ENCODE measurements around the gene PSMB2. TPM values are rescaled to one million over a fixed set of nuclear protein-coding genes. Genes with fewer than 3 reads are reported as not detected.

PSMB2 gene
- total RNA-seq, 1 experiment from 2014 or later: 86.0 TPM

- peaks cover 0 to 3% (median 0%) of the 10 kb centered on the region in 3 experiments; a peak in 2 of 7 replicates for H3K36me3 Mint-ChIP-seq (ENCODE audit: insufficient read depth in 1 of 3, low read depth in 3 of 3)
- Histone ChIP-seq H3K4me2 (ENCODE audit: insufficient read depth, insufficient read length, low read length) (no peak overlapping the region), H2BK20ac (ENCODE audit: low read depth, low read length, poor library complexity, severe bottlenecking) (no peak overlapping the region), H2AK5ac (ENCODE audit: insufficient read length, low read length) (no peak overlapping the region), H3K9ac (ENCODE audit: extremely low read depth, insufficient read length, low read length) (no peak overlapping the region), H4K8ac (replicated peaks; ENCODE audit: insufficient read length, low read depth, low read length) (no peak overlapping the region), H3K9me3 (ENCODE audit: control insufficient read depth, low read depth, low read length) (no peaks in the 10 kb centered on the region), H4K91ac (ENCODE audit: insufficient read length, low read depth, low read length) (no peak overlapping the region), H3K18ac (ENCODE audit: insufficient read length, low read depth, low read length) (no peak overlapping the region), H3T11ph (ENCODE audit: low read length) (no peak overlapping the region), H3K14ac (ENCODE audit: insufficient read depth, low read length) (no peak overlapping the region), H2AFZ (ENCODE audit: low read length) (no peak overlapping the region), H4K5ac (ENCODE audit: insufficient read length, low read depth, low read length) (no peak overlapping the region), H3K56ac (ENCODE audit: insufficient read length, low read depth, low read length) (no peak overlapping the region), H3K23ac (ENCODE audit: insufficient read length, low read depth, low read length) (no peak overlapping the region), H3K27ac (ENCODE audit: insufficient read length, low read depth, low read length) (no peak overlapping the region), H3K79me1 (ENCODE audit: insufficient read depth, low read depth, low read length, poor library complexity, severe bottlenecking) (no peaks in the 10 kb centered on the region), H3K4ac (ENCODE audit: low read depth, low read length) (no peak overlapping the region), H3K27me3 (ENCODE audit: insufficient read depth, low read length) (no peaks in the 10 kb centered on the region), H4K20me1 (ENCODE audit: control insufficient read depth, insufficient read depth, insufficient read length) (peaks cover 2% of the 10 kb centered on the region), H2BK5ac (ENCODE audit: insufficient read length, low read length) (no peak overlapping the region), H2BK15ac (ENCODE audit: low read depth, low read length) (no peak overlapping the region), H2BK12ac (ENCODE audit: insufficient read length, low read depth, low read length) (no peak overlapping the region), H2BK120ac (ENCODE audit: low read depth, low read length, poor library complexity, severe bottlenecking) (no peak overlapping the region), H3K79me2 (ENCODE audit: insufficient read depth, low read length) (no peaks in the 10 kb centered on the region), H3K23me2 (ENCODE audit: insufficient read length, low read depth, low read length, poor library complexity, severe bottlenecking) (no peaks in the 10 kb centered on the region), H3K4me1 (ENCODE audit: insufficient read depth, low read length) (no peaks in the 10 kb centered on the region)
- no peaks in the 10 kb centered on the region; a peak in 1 of 5 replicates for H3K9me3 Mint-ChIP-seq
- peaks cover 2 to 4% of the 10 kb centered on the region in 2 experiments for H3K4me1 Mint-ChIP-seq
- no peak for DNase-seq
- H3K27ac Mint-ChIP-seq: no peak overlapping the region
- no peak for TF ChIP-seq CTCF (conservative IDR thresholded peaks at IDR 0.05)
- WGBS (ENCODE audit: extremely low coverage, insufficient read length, low lambda C conversion rate): no CpG with 5 or more reads among the region's 8 CpGs
- peaks cover 2% of the 10 kb centered on the region; the same call in 1 of the 2 replicates for H3K27me3 Mint-ChIP-seq (ENCODE audit: low read depth)
- no peak overlapping the region for H3K4me3 Mint-ChIP-seq
Measured at GRCh38 chr1:35592991-35593769, 48.1 kb downstream of the PSMB2 start.

Measured in H9 (cell line).